ENCODE measurements around the gene FBLN7. TPM values are rescaled to one million over a fixed set of nuclear protein-coding genes. Genes with fewer than 3 reads are reported as not detected.

The FBLN7 gene, protein sequence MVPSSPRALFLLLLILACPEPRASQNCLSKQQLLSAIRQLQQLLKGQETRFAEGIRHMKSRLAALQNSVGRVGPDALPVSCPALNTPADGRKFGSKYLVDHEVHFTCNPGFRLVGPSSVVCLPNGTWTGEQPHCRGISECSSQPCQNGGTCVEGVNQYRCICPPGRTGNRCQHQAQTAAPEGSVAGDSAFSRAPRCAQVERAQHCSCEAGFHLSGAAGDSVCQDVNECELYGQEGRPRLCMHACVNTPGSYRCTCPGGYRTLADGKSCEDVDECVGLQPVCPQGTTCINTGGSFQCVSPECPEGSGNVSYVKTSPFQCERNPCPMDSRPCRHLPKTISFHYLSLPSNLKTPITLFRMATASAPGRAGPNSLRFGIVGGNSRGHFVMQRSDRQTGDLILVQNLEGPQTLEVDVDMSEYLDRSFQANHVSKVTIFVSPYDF
- 1.3 and 4.4 TPM in 2 replicates for total RNA-seq

DNA sequence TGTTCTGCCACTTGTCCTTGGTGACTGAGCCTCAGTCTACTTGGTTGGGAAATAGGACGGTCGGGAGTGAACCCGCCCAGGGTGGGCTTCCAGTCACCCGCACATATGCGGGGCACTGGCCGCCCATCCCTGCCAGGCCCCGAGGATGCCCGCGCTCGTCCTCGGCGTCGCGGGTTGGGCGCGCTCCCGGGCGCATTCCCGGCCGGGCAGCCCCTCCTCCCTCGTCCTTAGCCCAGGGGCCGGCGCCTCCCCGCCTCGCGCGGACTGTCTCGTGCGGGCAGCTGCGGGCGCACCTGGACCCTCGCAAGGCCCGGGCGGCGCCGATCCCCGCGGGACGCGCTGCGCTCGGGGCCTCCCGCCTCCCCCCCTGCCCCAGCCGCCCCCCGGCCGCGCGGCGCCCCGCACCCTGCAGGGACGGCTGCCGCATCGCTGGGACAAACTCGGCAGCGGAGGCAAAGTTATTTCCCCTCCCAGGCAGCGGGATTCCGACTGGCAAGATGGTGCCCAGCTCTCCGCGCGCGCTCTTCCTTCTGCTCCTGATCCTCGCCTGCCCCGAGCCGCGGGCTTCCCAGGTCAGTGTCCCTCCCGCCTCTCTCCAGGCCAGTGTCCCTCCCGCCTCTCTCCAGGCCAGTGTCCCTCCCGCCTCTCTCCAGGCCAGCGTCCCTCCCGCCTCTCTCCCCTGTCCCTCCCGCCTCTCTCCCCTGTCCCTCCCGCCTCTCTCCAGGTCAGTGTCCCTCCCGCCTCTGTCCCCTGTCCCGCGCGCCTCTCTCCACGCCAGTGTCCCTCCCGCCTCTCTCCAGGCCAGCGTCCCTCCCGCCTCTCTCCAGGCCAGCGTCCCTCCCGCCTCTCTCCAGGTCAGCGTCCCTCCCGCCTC, at the start of gene FBLN7:
TSS of gene FBLN7 (plus strand) at position 227 of the 874 bp plus-strand sequence. CDS start at position 498, 271 bp downstream.

Other genes starting within 250 kb of the FBLN7 start
- gene MERTK, start 239.8 kb upstream of the FBLN7 start, total RNA-seq: 11.2 and 44.7 TPM in 2 replicates
- 15.2 and 75.4 TPM in 2 replicates for gene TMEM87B, start 83.1 kb upstream of the FBLN7 start, total RNA-seq
- gene ZC3H8, start 116.7 kb downstream of the FBLN7 start, total RNA-seq: 2.3 and 10.9 TPM in 2 replicates
- 1.8 and 2.2 TPM in 2 replicates for gene ZC3H6, start 137.2 kb downstream of the FBLN7 start, total RNA-seq